Skin of body (tissue), 2 donors: ENCODE data around the gene C19orf81. TPM values are rescaled to one million over a fixed set of nuclear protein-coding genes. Genes with fewer than 3 reads are reported as not detected.

ENCODE experiments used
- DNase-seq: peaks from one replicate; lab custom pipeline; 2025; lab: John Stamatoyannopoulos, UW
- total RNA-seq: library from RNA; depleted of rRNA; stranded (reverse); fragments of >200 nt; gene quantifications from one replicate; pipeline ENCODE4 v1.2.3, GENCODE V29; 2014

Gene C19orf81
- total RNA-seq, 1 donor from 2014 or later = not detected

DNA sequence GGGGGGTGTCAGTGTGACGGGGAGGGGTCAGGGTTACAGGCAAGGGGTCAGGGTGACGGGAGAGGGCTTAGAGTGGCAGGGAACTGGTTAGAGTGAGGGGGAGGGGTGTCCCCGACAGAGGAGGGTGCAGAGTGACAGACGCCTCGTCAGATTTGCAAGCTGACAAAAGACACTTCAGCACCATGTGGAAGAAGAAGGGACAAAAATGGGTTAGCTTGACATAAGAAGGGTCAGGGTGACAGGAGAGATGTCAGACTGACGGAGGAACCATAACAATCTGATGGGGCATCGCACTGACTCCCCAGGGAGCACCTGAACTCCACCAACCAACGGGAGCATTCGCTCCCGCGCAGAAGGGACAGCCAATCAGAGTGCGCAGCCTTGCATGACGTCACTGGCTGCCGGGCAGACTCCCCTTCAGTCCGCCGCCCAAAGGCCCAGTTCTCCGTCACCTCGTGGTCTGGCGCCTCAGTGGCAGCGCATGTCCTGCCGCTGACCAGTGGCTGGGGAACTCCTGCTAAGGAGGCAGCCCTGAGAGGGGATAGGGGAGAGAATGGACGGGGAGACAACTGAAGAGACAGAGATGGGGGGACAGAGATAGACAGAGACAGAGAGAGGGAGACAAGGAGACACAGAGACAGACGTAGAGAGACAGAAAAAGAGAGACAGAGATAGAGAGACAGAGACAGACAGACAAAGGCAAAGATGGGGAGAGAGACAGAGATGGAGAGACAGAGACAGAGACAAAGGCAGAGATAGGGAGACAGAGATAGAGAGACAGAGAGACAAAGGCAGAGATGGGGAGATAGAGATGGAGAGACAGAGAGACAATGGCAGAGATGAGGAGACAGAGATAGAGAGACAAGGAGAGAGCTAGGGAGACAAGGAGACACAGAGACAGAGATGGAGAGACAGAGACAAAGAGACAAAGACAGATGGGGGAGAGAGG, 30.2 kb downstream of the C19orf81 start:
- peak; percentile 33 for DNase-seq

DNA sequence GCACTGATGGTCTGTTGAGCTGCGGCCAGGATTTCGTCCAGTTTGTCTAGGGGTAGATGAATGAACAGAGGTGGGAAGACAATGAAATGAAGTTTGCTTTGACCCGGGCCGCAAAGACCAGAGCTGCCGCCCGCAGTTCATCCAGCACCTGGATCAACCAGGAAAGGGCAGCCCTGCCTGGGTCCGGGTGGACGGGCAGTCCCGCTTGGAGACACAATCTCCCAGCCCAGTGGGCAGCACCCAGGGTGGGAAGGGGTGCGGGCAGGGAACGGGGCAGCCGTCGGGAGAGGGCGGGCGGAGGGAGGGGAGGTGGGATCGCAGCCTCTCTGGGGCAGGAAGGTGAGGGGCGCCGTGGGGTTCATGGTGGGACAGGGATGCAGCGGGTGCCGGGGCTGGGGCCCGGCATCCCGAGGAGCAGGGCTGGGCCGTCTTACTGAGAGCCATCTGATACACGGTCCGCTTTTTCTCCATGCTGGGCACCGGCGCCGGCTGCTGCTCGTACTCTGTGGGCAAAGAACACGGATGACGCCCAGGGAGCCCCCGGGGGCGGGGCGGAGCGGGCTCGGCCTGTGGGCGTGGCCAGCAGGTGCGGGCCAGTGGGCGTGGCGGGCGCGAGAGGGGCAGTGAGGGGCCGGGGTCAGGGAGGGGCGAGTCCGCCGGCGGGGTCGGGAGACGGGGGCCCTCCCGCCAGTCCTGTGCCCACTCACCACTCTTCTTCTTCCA, 37.2 kb downstream of the C19orf81 start:
- DNase-seq = no peak

DNA sequence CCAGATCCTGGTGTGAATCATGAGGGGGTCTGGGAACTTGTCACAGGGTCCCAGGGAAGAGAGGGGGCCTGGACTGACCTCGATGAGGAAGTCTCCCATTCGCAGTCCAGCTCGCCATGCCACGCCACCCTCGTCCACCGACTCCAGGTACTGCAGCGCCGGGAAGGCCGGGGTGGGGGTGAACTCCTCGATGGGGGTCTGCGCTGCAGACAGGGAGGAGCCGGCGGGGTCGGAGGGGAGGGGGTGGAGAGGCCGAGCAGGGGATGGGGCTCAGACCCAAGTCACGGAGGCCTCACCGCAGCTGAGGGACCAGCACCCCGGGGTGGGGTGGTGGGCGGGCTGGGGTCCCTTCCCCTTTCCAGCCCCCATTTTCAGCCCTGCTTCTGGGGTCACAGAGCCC, 39.5 kb downstream of the C19orf81 start:
- no peak for DNase-seq

GRCh38 chr19:50690439-50690838, 41.2 kb downstream of the C19orf81 start:
- no peak for DNase-seq

GRCh38 chr19:50693064-50693975, 44.1 kb downstream of the C19orf81 start:
- no peak for DNase-seq

GRCh38 chr19:50694815-50695145, 45.5 kb downstream of the C19orf81 start:
- DNase-seq = no peak

DNA sequence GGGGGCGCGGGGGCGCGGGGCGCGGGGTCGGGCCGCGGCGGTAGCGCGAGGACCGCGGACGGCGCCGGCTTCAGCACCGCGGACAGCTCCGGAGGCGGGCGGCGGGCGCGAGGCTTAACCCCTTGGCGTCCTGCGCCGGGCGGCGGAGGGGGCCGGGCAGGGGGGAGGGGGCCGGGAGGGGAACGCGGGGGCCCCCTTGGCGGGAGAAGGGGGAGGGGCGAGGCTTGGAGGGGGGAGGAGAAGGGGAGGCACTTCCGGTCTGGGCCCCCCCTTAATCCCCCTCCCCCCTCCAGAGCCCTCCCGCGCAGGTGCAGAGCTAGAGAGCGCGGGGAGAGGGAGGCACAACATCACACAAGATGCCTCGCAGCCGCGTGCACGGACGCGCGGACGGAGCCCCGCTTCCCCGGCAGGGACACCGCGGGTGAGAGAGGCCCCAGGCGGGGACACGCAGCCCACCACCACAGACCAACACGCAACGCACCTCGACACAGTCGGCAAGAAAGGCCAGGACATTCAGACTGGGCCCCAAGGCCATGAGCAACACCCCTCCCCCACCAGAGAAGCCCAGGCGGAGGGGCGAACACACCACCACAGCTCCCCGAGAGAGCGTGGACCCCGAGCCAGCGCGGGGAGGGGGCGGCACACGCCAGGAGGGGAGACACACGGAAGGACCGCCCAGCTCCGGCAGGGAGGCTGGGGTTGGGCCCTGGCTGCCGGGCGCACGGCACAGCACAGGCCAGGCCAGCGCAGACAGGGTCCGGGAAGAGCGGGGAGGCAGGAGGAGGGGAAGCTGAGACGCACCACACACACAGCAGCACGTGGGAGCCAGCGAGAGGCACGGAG, 46.2 kb downstream of the C19orf81 start:
- DNase-seq = peak; percentile 6

DNA sequence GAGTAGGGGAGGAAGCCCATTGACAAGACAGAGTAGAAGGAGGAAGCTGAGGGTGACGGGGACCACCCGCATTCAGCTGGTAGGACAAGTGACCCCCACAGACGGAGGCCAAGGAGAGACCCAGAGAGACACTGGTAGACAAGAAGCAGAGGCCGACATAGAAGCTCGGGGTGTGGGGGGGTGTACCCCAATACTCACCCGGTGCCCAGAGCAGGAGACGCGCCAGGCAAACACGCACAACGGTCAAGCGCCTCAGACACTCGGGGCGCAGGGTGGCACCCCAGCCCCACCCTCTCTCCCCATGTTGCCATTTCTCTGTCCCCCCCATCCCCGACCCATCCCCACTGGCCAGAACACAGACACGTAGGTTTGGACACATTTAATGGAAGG, 46.8 kb downstream of the C19orf81 start:
- no peak for DNase-seq

- no peak for DNase-seq
These were observed 48.3 kb downstream of the C19orf81 start for GRCh38 chr19:50697414-50698124.

GRCh38 chr19:50701367-50701985, 52.2 kb downstream of the C19orf81 start:
- DNase-seq = no peak

- no peak for DNase-seq
These were observed 53.1 kb downstream of the C19orf81 start for GRCh38 chr19:50702158-50702870.

DNA sequence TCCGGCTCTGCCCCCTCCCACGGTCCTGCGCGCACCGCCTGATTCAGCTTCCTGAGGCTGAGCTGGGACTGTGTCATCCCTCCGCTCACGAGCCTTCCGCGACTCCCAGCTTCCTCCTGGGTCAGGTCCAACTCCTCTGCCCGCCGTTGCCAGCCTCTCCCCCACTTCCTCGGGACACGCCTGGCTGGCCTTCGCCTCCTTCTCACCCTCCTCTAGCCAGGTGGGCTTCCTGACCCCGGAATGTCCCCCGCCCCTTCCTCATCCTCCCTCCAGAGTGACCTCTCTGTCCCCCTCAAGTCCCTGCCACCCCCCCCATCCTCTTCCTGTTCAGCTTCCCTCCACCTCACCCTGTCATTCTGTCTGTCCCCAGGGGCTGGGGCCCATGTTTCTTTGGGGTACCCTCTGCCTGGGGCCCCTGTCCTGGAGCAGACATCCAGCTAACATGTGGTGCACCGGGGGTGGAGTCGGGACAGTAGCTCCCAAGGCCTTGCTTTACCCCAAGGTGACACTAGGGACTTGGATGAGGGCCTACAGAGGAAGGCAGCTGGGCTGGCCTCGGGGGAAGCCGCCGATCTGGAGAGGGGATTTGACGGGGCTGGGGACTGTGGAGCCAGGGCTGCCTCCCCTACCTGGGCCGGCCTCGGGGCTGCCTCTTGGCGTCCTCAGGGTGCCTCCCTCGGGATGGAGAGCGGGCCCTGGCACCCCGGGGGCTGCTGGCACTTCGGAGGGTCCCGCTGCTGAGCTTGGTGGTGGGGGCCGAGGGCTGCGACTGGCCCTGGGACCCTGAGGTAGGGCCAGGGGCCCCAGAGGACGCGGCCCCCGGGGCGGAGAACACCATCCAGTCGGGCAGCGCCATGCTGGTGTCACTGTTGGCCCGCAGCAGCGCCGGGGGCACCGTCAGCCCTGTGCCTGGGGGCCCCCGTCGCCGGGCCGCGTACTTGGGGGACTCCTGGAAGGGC, 53.9 kb downstream of the C19orf81 start:
- no peak for DNase-seq

- DNase-seq = no peak
These were observed 54.9 kb downstream of the C19orf81 start for GRCh38 chr19:50703915-50704796.

- DNase-seq = no peak
These were observed 56.3 kb downstream of the C19orf81 start for GRCh38 chr19:50705422-50706019.

DNA sequence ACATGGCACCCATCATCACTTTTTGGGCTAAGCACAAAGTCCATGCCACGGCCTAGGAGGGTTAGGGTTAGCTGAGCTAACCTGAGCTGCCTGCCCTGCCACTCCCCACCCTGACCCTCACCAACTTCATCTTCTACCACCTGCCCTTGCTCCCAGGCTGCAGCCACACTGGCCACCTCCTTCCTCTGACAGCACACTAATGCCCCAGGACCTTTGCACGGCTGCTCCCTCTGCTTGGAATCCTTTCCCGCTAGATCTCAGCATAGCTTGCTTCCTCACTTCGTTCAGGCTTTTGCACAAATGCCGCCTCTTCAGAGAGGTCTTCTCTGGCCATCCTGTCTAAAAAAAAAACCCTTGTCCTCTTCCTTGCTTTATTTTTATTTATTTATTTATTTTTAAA, 57.1 kb downstream of the C19orf81 start:
- DNase-seq = no peak

DNA sequence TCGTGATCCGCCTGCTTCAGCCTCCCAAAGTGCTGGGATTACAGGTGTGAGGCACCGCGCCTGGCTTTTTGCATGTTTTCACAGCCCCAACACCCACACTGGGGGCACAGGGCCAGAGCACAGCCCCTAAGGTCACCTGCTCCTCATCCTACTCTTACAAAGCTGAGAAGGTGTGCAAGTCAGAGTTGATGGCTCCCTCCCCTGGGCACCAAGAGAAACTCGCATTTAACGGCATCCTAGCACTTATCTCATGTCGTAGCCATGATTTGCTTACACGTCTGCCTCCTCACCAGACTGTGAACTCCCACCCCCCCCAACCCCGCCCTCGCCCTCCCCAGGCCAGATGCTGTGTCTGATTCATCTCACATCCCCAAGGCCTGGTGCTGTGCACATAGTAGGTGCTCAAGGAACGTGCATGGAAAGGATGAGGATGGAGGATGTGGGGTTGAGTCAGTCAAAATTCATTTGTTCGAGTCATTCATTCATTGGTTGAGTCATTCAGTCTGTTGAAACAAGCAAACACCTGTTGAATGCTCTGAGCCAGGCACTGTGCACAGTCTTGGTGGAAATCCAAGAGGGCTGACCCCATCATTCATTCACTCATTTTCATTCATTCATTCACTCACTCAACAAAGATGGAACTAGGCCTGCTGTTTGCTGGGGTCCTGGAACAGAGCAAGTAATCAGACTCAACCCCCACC, 59.1 kb downstream of the C19orf81 start:
- no peak for DNase-seq
